A549 (cell line): ENCODE data around the gene CSTF3. TPM values are rescaled to one million over a fixed set of nuclear protein-coding genes. Genes with fewer than 3 reads are reported as not detected.

Source experiments
- ATAC-seq, 2 experiments: fragments of 200-7000 bp in 1 of 2; fragments of >200 bp in 1 of 2; cut with Nextera tagmentation in 1 of 2; cut with Tn5 transposase in 1 of 2; 3 replicates each; pipeline versions ENCODE4 v1.8.0 to v1.9.1; 2018 to 2020; ENCODE audit warnings: mild to moderate bottlenecking in 1 of 2, moderate library complexity in 1 of 2
- CTCF ChIA-PET: fragments of 300-600 bp; sonication (Branson Sonifier 250); formaldehyde crosslinking; extraction: SDS; loops from one replicate; lab custom pipeline; 2021; ENCODE audit warnings: antibody characterized with exemption, inconsistent platforms; lab: Yijun Ruan, JAX
- POLR2A ChIA-PET: fragments of 350-600 bp; formaldehyde crosslinking; extraction: SDS; loops from one replicate; lab custom pipeline; 2021; ENCODE audit warnings: antibody characterized with exemption, inconsistent platforms; lab: Yijun Ruan, JAX
- DNase-seq, 2 experiments: peaks; one replicate each; pipeline versions ENCODE4 v3.0.0 to v3.0.0-alpha.2; 2011 to 2016; ENCODE audit warnings: low read depth in 1 of 2, low spot score in 1 of 2
- FAIRE-seq: peaks from 2 replicates; lab custom pipeline; 2011; peaks lifted over from hg19 to GRCh38; lab: Jason Lieb, UNC
- H3K27ac ChIP-seq, 2 experiments: fragments of >200 bp; sonication (Bioruptor Twin); formaldehyde crosslinking; 3 replicates each; pipeline ENCODE4 v1.5.1; 2016 to 2017
- H3K4me1 ChIP-seq: fragments of >200 bp; sonication (Bioruptor Twin); formaldehyde crosslinking; 3 replicates; pipeline ENCODE4 v1.6.1; 2016
- H3K4me2 ChIP-seq: fragments of >200 bp; sonication (Bioruptor Twin); formaldehyde crosslinking; 3 replicates; pipeline ENCODE4 v1.6.1; 2016
- H3K4me3 ChIP-seq: fragments of >200 bp; sonication (Bioruptor Twin); formaldehyde crosslinking; 3 replicates; pipeline ENCODE4 v1.5.1; 2016
- H3K9me3 ChIP-seq: fragments of >200 bp; sonication (Bioruptor Twin); formaldehyde crosslinking; 3 replicates; pipeline ENCODE4 v1.6.1; 2016
- BHLHE40 ChIP-seq: IDR thresholded peaks from 2 replicates; pipeline ENCODE4 v1.6.1; 2012; ENCODE audit warnings: low read depth, low read length, inconsistent platforms
- CBX8 ChIP-seq: fragments of 200-600 bp; sonication (generic); IDR thresholded peaks from 2 replicates; pipeline ENCODE4 v1.6.1; 2016
- CEBPB ChIP-seq, 2 experiments: fragments of >200 bp in 1 of 2; sonication (Bioruptor Twin) in 1 of 2; formaldehyde crosslinking in 1 of 2; IDR thresholded peaks; 2 replicates each; pipeline ENCODE4 v1.6.1; 2012 to 2016
- CHD2 ChIP-seq: fragments of 150-350 bp; IDR thresholded peaks from 2 replicates; pipeline ENCODE4 v1.6.1; 2014; ENCODE audit warnings: low read length; ENCODE audit not compliant: partially characterized antibody
- CTCF ChIP-seq: fragments of >200 bp; sonication (Bioruptor Twin); formaldehyde crosslinking; IDR thresholded peaks from 3 replicates; pipeline ENCODE4 v1.5.1; 2016
- EHMT2 ChIP-seq: fragments of 200-600 bp; sonication (generic); IDR thresholded peaks from 2 replicates; pipeline ENCODE4 v1.6.1; 2016; ENCODE audit warnings: antibody characterized with exemption, low read depth, mild to moderate bottlenecking, moderate library complexity
- FOXS1 ChIP-seq: fragments of 250-450 bp; sonication (Bioruptor Pico); IDR thresholded peaks from 2 replicates; pipeline ENCODE4 v1.5.0; 2020; ENCODE audit warnings: mild to moderate bottlenecking, moderate library complexity
- GATA3 ChIP-seq: IDR thresholded peaks from 2 replicates; pipeline ENCODE4 v1.6.1; 2012; ENCODE audit warnings: borderline replicate concordance
- HEYL ChIP-seq: fragments of 250-450 bp; sonication (Bioruptor Pico); IDR thresholded peaks from 2 replicates; pipeline ENCODE4 v1.8.0; 2021; ENCODE audit warnings: mild to moderate bottlenecking, moderate library complexity
- HOXB5 ChIP-seq: fragments of 250-450 bp; sonication (Bioruptor Pico); IDR thresholded peaks from 2 replicates; pipeline ENCODE4 v1.5.0; 2020; ENCODE audit warnings: mild to moderate bottlenecking, moderate library complexity
- JUNB ChIP-seq: fragments of >200 bp; sonication (Bioruptor Twin); formaldehyde crosslinking; IDR thresholded peaks from 2 replicates; pipeline ENCODE4 v1.6.1; 2016
- NPAS2 ChIP-seq: fragments of 250-450 bp; sonication (Bioruptor Pico); IDR thresholded peaks from 2 replicates; pipeline ENCODE4 v1.8.0; 2022; ENCODE audit warnings: mild to moderate bottlenecking, moderate library complexity, borderline replicate concordance
- NR3C1 ChIP-seq: fragments of >200 bp; sonication (Bioruptor Twin); formaldehyde crosslinking; IDR thresholded peaks from 3 replicates; pipeline ENCODE4 v1.6.1; 2017
- PHF8 ChIP-seq: fragments of 200-600 bp; sonication (generic); IDR thresholded peaks from 2 replicates; pipeline ENCODE4 v1.6.1; 2016; ENCODE audit warnings: low read depth, mild to moderate bottlenecking, antibody characterized with exemption, moderate library complexity, borderline replicate concordance
- RAD21 ChIP-seq, 2 experiments: fragments of >200 bp in 1 of 2; sonication (Bioruptor Twin) in 1 of 2; formaldehyde crosslinking in 1 of 2; IDR thresholded peaks in 1 of 2; conservative IDR thresholded peaks in 1 of 2; 2 replicates in 1 of 2; 3 replicates in 1 of 2; pipeline ENCODE4 v1.6.1; 2012 to 2018; ENCODE audit warnings: inconsistent platforms in 1 of 2
- RARB ChIP-seq: fragments of 250-450 bp; sonication (Bioruptor Pico); IDR thresholded peaks from 2 replicates; pipeline ENCODE4 v1.8.0; 2021; ENCODE audit warnings: mild to moderate bottlenecking, moderate library complexity
- RCOR1 ChIP-seq: fragments of 150-350 bp; IDR thresholded peaks from 2 replicates; pipeline ENCODE4 v1.6.1; 2014; ENCODE audit warnings: antibody characterized with exemption, low read length, low read depth
- RNF2 ChIP-seq: fragments of 200-600 bp; sonication (generic); IDR thresholded peaks from 2 replicates; pipeline ENCODE4 v1.6.1; 2016; ENCODE audit warnings: low read depth, mild to moderate bottlenecking, antibody characterized with exemption, moderate library complexity, borderline replicate concordance
- SMC3 ChIP-seq: fragments of >200 bp; sonication (Bioruptor Twin); formaldehyde crosslinking; IDR thresholded peaks from 3 replicates; pipeline ENCODE4 v1.6.1; 2018; ENCODE audit warnings: inconsistent platforms
- TFCP2L1 ChIP-seq: fragments of 250-450 bp; sonication (Bioruptor Pico); IDR thresholded peaks from 2 replicates; pipeline ENCODE4 v1.5.0; 2021; ENCODE audit warnings: mild to moderate bottlenecking
- ZNF302 ChIP-seq: fragments of 250-450 bp; sonication (Bioruptor Pico); IDR thresholded peaks from 2 replicates; pipeline ENCODE4 v1.9.0; 2021; ENCODE audit warnings: inconsistent platforms, mild to moderate bottlenecking, moderate library complexity
- WGBS: methylation state at CpG from one replicate; pipeline ENCODE4 v1.1.6; 2017; ENCODE audit errors: missing lambda C conversion rate; 5-methylcytosine and 5-hydroxymethylcytosine counted together
- polyA plus RNA-seq, 4 experiments: library from polyadenylated mRNA; depleted of rRNA in 3 of 4; stranded (reverse); fragments of >200 nt; fragmentation: RNase III in 1 of 4; extraction: RNeasy Plus Mini Kit Qiagen cat#74134 plus additional on column Dnase treatment in 1 of 4; gene quantifications; 2 replicates in 3 of 4; 3 replicates in 1 of 4; pipeline ENCODE4 v1.2.3, GENCODE V29; 2011 to 2017

CSTF3 gene
- polyA plus RNA-seq, 2 of the 4 experiments (the other 2 are of a cell fraction), result 53.2 to 53.9 TPM

GRCh38 chr11:33103836-33104235 lies 57.4 kb downstream of the CSTF3 start:
- DNase-seq, result no peak
- Histone ChIP-seq H3K4me3 (no peak overlapping the region), H3K4me2 (no peak overlapping the region), H3K9me3 (no peaks in the 10 kb centered on the region), H3K4me1 (no peaks in the 10 kb centered on the region), H3K27ac (no peak overlapping the region)
- no peak for ATAC-seq
- no peak for TF ChIP-seq HEYL (CRISPR knock-in tag)
- TF ChIP-seq CTCF, result no peak
- TF ChIP-seq RAD21 (conservative IDR thresholded peaks at IDR 0.05 in 1 of 2, IDR thresholded peaks at IDR 0.05 in 1 of 2), result no peak
- TF ChIP-seq ZNF302 (CRISPR knock-in tag), result no peak
- no peak for TF ChIP-seq HOXB5 (CRISPR knock-in tag)
- no peak for TF ChIP-seq RCOR1
- no peak for TF ChIP-seq NR3C1
- no peak for TF ChIP-seq RNF2
- TF ChIP-seq JUNB, result no peak
- TF ChIP-seq CHD2, result no peak
- no peak for TF ChIP-seq GATA3
- TF ChIP-seq SMC3, result no peak
- no peak for TF ChIP-seq CEBPB (IDR thresholded peaks at IDR 0.05)
- TF ChIP-seq NPAS2 (CRISPR knock-in tag), result no peak
- ChIA-PET CTCF (interaction anchor here (1.8 kb wide), 1 partner anchor 38 kb away, joined by 6 read pairs; no protein-coding TSS in a partner anchor), POLR2A (no interaction called here)
- FAIRE-seq, result no peak

GRCh38 chr11:33094157-33094556 lies 67.1 kb downstream of the CSTF3 start:
- H3K4me2 ChIP-seq, result no peak overlapping the region
- no peak overlapping the region for H3K27ac ChIP-seq
- no peak overlapping the region for H3K4me3 ChIP-seq
- no peaks in the 10 kb centered on the region for H3K9me3 ChIP-seq
- no peak for TF ChIP-seq PHF8
- TF ChIP-seq HOXB5 (CRISPR knock-in tag), result no peak
- no peak for TF ChIP-seq SMC3
- TF ChIP-seq, all 56 proteins: peak for 0
- peaks cover 11% of the 10 kb centered on the region for H3K4me1 ChIP-seq
- DNase-seq (no peak), FAIRE-seq (no peak), ATAC-seq (no peak)
- 0% methylated on average over 1 of the region's 1 CpG for WGBS
- ChIA-PET CTCF (no interaction called here), POLR2A (no interaction called here)

GRCh38 chr11:33089776-33090175 lies 71.5 kb downstream of the CSTF3 start:
- CTCF ChIA-PET, result interaction anchor here (0.6 to 1.7 kb wide), 6 partner anchors 13 to 159 kb away, joined by 3 to 4 read pairs (median 3); no protein-coding TSS in a partner anchor
- Histone ChIP-seq H3K27ac (no peak overlapping the region), H3K9me3 (no peaks in the 10 kb centered on the region), H3K4me2 (0 out of 3 replicates have a peak overlapping the region, but pooled peaks have one; percentile 8)
- FAIRE-seq, result peak; percentile 18
- TF ChIP-seq RCOR1, result no peak
- no peak for TF ChIP-seq CBX8
- no peak for TF ChIP-seq HOXB5 (CRISPR knock-in tag)
- no peak for TF ChIP-seq GATA3
- no peak for TF ChIP-seq EHMT2
- no peak for TF ChIP-seq RARB (CRISPR knock-in tag)
- no peak for TF ChIP-seq PHF8
- no peak for TF ChIP-seq HEYL (CRISPR knock-in tag)
- TF ChIP-seq FOXS1 (CRISPR knock-in tag), result no peak
- no peak for TF ChIP-seq TFCP2L1
- TF ChIP-seq BHLHE40, result no peak
- TF ChIP-seq, all 56 proteins: peak for 0
- ATAC-seq (peak; percentile 55 to 57; a peak in 3 of 6 replicates), DNase-seq (peak in 1 of 2 experiments; percentile 17)
- Histone ChIP-seq H3K4me3 (no peak overlapping the region), H3K4me1 (peaks cover 14% of the 10 kb centered on the region)
- POLR2A ChIA-PET, result no interaction called here
